ENCODE data around the gene GDF10.

Gene GDF10

GRCh38 chr10:47305566-47305965 is 5.6 kb downstream of the GDF10 start:
- no peaks in the 10 kb centered on the region for H3K79me1 ChIP-seq (ENCODE audit: low read length)
- WGBS (ENCODE audit: extremely low coverage, insufficient coverage, low lambda C conversion rate): no CpG with 5 or more reads among the region's 2 CpGs

GRCh38 chr10:47306387-47307210 is 6.6 kb downstream of the GDF10 start:
- H3K79me1 ChIP-seq (ENCODE audit: low read length): no peaks in the 10 kb centered on the region
- H3K56ac ChIP-seq (ENCODE audit: low read length): no peak overlapping the region
- peaks cover 2% of the 10 kb centered on the region for H3K27me3 ChIP-seq (ENCODE audit: insufficient read depth, low read length, poor library complexity)
- no peak overlapping the region for H2BK15ac ChIP-seq (replicated peaks; ENCODE audit: low read depth)
- H3K4me3 ChIP-seq (ENCODE audit: low read length): no peak overlapping the region
- no peak overlapping the region for H3K9ac ChIP-seq (ENCODE audit: low read length)
- no peak overlapping the region for H4K5ac ChIP-seq (ENCODE audit: low read length)
- no peak overlapping the region for H3K4ac ChIP-seq (ENCODE audit: low read depth, low read length)
- H3K18ac ChIP-seq (ENCODE audit: low read length): no peak overlapping the region
- H3K4me2 ChIP-seq (ENCODE audit: low read length): no peak overlapping the region
- no peak overlapping the region for H2BK5ac ChIP-seq (ENCODE audit: low read length)
- H3K27ac ChIP-seq (ENCODE audit: low read depth, low read length): no peak overlapping the region
- H3K4me1 ChIP-seq (ENCODE audit: control insufficient read depth, low read depth, low read length): no peaks in the 10 kb centered on the region
- H2BK120ac ChIP-seq (ENCODE audit: low read depth, low read length): no peak overlapping the region
- no peak overlapping the region for H2AK5ac ChIP-seq (ENCODE audit: low read length)
- DNase-seq: no peak
- H3K36me3 ChIP-seq (ENCODE audit: control insufficient read depth, insufficient read depth, low read length): no peaks in the 10 kb centered on the region
- WGBS (ENCODE audit: extremely low coverage, insufficient coverage, low lambda C conversion rate): no CpG with 5 or more reads among the region's 10 CpGs
- no peaks in the 10 kb centered on the region for H3K79me2 ChIP-seq (ENCODE audit: control insufficient read depth, insufficient read depth, low read length)
- no peak overlapping the region for H4K8ac ChIP-seq (ENCODE audit: low read depth, low read length)
- H3K23ac ChIP-seq (ENCODE audit: low read length): no peak overlapping the region

More at GRCh38 chr10:47305566-47305965, 5.6 kb downstream of the GDF10 start:
- no peak overlapping the region for H2BK15ac ChIP-seq (replicated peaks; ENCODE audit: low read depth)
- H2BK120ac ChIP-seq (ENCODE audit: low read depth, low read length): no peak overlapping the region
- H3K36me3 ChIP-seq (ENCODE audit: control insufficient read depth, insufficient read depth, low read length): no peaks in the 10 kb centered on the region
- H2AK5ac ChIP-seq (ENCODE audit: low read length): no peak overlapping the region
- no peak overlapping the region for H3K4me3 ChIP-seq (ENCODE audit: low read length)
- H3K79me2 ChIP-seq (ENCODE audit: control insufficient read depth, insufficient read depth, low read length): no peaks in the 10 kb centered on the region
- no peak for DNase-seq
- H3K4ac ChIP-seq (ENCODE audit: low read depth, low read length): no peak overlapping the region
- H3K27ac ChIP-seq (ENCODE audit: low read depth, low read length): no peak overlapping the region
- no peak overlapping the region for H4K8ac ChIP-seq (ENCODE audit: low read depth, low read length)
- no peak overlapping the region for H3K9ac ChIP-seq (ENCODE audit: low read length)
- no peak overlapping the region for H4K5ac ChIP-seq (ENCODE audit: low read length)
- no peak overlapping the region for H3K56ac ChIP-seq (ENCODE audit: low read length)
- H2BK5ac ChIP-seq (ENCODE audit: low read length): no peak overlapping the region
- no peak overlapping the region for H3K4me2 ChIP-seq (ENCODE audit: low read length)
- no peak overlapping the region for H3K23ac ChIP-seq (ENCODE audit: low read length)
- H3K4me1 ChIP-seq (ENCODE audit: control insufficient read depth, low read depth, low read length): no peaks in the 10 kb centered on the region
- H3K18ac ChIP-seq (ENCODE audit: low read length): no peak overlapping the region
- H3K27me3 ChIP-seq (ENCODE audit: insufficient read depth, low read length, poor library complexity): peaks cover 5% of the 10 kb centered on the region

DNA sequence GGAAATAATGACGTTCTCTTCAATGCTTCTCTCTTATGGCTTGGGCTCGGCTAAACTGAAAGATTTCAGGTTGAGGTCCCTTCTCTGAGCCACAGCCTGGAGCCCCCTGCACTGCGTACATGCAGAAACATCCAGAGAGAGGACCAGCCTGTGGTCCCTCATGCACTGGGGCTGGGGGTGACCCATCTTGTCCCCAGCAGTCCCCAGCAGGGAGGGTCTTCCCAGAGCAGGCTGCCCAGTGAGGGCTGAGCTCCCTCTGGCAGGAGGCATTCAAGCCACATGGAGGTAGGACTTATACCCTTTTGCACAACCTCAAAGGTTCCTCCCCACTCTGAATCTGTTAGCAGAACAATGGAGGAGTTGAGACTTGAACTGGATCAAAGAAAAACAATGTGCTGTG is 7.4 kb downstream of the GDF10 start:
- Histone ChIP-seq H3K36me3 (ENCODE audit: control insufficient read depth, insufficient read depth, low read length) (no peaks in the 10 kb centered on the region), H3K79me2 (ENCODE audit: control insufficient read depth, insufficient read depth, low read length) (no peaks in the 10 kb centered on the region), H3K4me2 (ENCODE audit: low read length) (no peak overlapping the region), H2AK5ac (ENCODE audit: low read length) (no peak overlapping the region), H4K5ac (ENCODE audit: low read length) (no peak overlapping the region), H3K56ac (ENCODE audit: low read length) (no peak overlapping the region), H2BK120ac (ENCODE audit: low read depth, low read length) (no peak overlapping the region), H3K27ac (ENCODE audit: low read depth, low read length) (no peak overlapping the region), H2BK15ac (replicated peaks; ENCODE audit: low read depth) (no peak overlapping the region), H4K8ac (ENCODE audit: low read depth, low read length) (no peak overlapping the region), H3K4me1 (ENCODE audit: control insufficient read depth, low read depth, low read length) (no peaks in the 10 kb centered on the region), H3K79me1 (ENCODE audit: low read length) (no peaks in the 10 kb centered on the region), H3K18ac (ENCODE audit: low read length) (no peak overlapping the region), H3K4ac (ENCODE audit: low read depth, low read length) (no peak overlapping the region), H3K27me3 (ENCODE audit: insufficient read depth, low read length, poor library complexity) (no peaks in the 10 kb centered on the region), H3K9ac (ENCODE audit: low read length) (no peak overlapping the region), H2BK5ac (ENCODE audit: low read length) (no peak overlapping the region), H3K4me3 (ENCODE audit: low read length) (no peak overlapping the region), H3K23ac (ENCODE audit: low read length) (no peak overlapping the region)
- no CpG with 5 or more reads among the region's 3 CpGs for WGBS (ENCODE audit: extremely low coverage, insufficient coverage, low lambda C conversion rate)
- DNase-seq: no peak

DNA sequence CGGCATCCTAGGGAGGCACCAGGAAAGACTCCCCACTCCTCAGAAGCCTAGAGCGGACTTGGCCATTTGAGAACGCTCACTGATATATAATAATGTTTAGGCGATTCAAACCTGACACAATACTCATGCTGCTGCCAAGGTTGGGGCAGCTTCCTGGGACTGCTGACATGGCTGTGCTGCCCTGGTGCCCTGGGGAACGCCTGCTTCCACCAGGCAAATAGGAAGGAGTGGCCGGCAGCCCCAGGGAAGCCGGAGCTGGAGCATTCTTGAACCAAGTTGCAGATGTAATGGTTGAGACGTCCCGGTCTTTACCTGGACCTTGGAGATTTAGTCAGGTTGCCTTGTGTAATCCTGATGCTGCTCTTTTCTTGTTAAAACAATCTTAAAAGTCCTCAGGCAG is 8.8 kb downstream of the GDF10 start:
- no peak for DNase-seq
- Histone ChIP-seq H3K36me3 (ENCODE audit: control insufficient read depth, insufficient read depth, low read length) (no peaks in the 10 kb centered on the region), H2BK120ac (ENCODE audit: low read depth, low read length) (no peak overlapping the region), H4K8ac (ENCODE audit: low read depth, low read length) (no peak overlapping the region), H2BK15ac (replicated peaks; ENCODE audit: low read depth) (no peak overlapping the region), H2BK5ac (ENCODE audit: low read length) (no peak overlapping the region), H3K56ac (ENCODE audit: low read length) (no peak overlapping the region), H3K4me2 (ENCODE audit: low read length) (no peak overlapping the region), H3K23ac (ENCODE audit: low read length) (no peak overlapping the region), H3K27me3 (ENCODE audit: insufficient read depth, low read length, poor library complexity) (no peaks in the 10 kb centered on the region), H3K4me3 (ENCODE audit: low read length) (no peak overlapping the region), H3K18ac (ENCODE audit: low read length) (no peak overlapping the region), H3K27ac (ENCODE audit: low read depth, low read length) (no peak overlapping the region), H3K79me1 (ENCODE audit: low read length) (no peaks in the 10 kb centered on the region), H3K4ac (ENCODE audit: low read depth, low read length) (no peak overlapping the region), H3K79me2 (ENCODE audit: control insufficient read depth, insufficient read depth, low read length) (no peaks in the 10 kb centered on the region), H2AK5ac (ENCODE audit: low read length) (no peak overlapping the region), H3K4me1 (ENCODE audit: control insufficient read depth, low read depth, low read length) (no peaks in the 10 kb centered on the region), H3K9ac (ENCODE audit: low read length) (no peak overlapping the region), H4K5ac (ENCODE audit: low read length) (no peak overlapping the region)
- no CpG with 5 or more reads among the region's 9 CpGs for WGBS (ENCODE audit: extremely low coverage, insufficient coverage, low lambda C conversion rate)

GRCh38 chr10:47309408-47310089 is 9.6 kb downstream of the GDF10 start:
- no peak overlapping the region for H3K4me3 ChIP-seq (ENCODE audit: low read length)
- no peaks in the 10 kb centered on the region for H3K79me2 ChIP-seq (ENCODE audit: control insufficient read depth, insufficient read depth, low read length)
- no peaks in the 10 kb centered on the region for H3K4me1 ChIP-seq (ENCODE audit: control insufficient read depth, low read depth, low read length)
- H2BK5ac ChIP-seq (ENCODE audit: low read length): no peak overlapping the region
- H3K79me1 ChIP-seq (ENCODE audit: low read length): no peaks in the 10 kb centered on the region
- no peaks in the 10 kb centered on the region for H3K36me3 ChIP-seq (ENCODE audit: control insufficient read depth, insufficient read depth, low read length)
- no peak overlapping the region for H2BK120ac ChIP-seq (ENCODE audit: low read depth, low read length)
- no peak overlapping the region for H3K23ac ChIP-seq (ENCODE audit: low read length)
- DNase-seq: peak; percentile 37
- no peak overlapping the region for H3K56ac ChIP-seq (ENCODE audit: low read length)
- H3K18ac ChIP-seq (ENCODE audit: low read length): no peak overlapping the region
- H2BK15ac ChIP-seq (replicated peaks; ENCODE audit: low read depth): no peak overlapping the region
- H3K4ac ChIP-seq (ENCODE audit: low read depth, low read length): no peak overlapping the region
- no peak overlapping the region for H4K5ac ChIP-seq (ENCODE audit: low read length)
- no peak overlapping the region for H2AK5ac ChIP-seq (ENCODE audit: low read length)
- H3K27me3 ChIP-seq (ENCODE audit: insufficient read depth, low read length, poor library complexity): no peaks in the 10 kb centered on the region
- H4K8ac ChIP-seq (ENCODE audit: low read depth, low read length): no peak overlapping the region
- no peak overlapping the region for H3K4me2 ChIP-seq (ENCODE audit: low read length)
- WGBS (ENCODE audit: extremely low coverage, insufficient coverage, low lambda C conversion rate): no CpG with 5 or more reads among the region's 34 CpGs
- H3K9ac ChIP-seq (ENCODE audit: low read length): no peak overlapping the region
- H3K27ac ChIP-seq (ENCODE audit: low read depth, low read length): no peak overlapping the region
